H9 (cell line): ENCODE measurements around the gene CYBB. TPM values are rescaled to one million over a fixed set of nuclear protein-coding genes. Genes with fewer than 3 reads are reported as not detected.

Source experiments
- DNase-seq: peaks from one replicate; pipeline ENCODE4 v3.0.0-alpha.2; 2017
- H2AFZ ChIP-seq: one replicate; pipeline ENCODE4 v1.6.1; 2013; ENCODE audit warnings: mild to moderate bottlenecking, low read length, control low read depth, moderate library complexity
- H2AK5ac ChIP-seq: 2 replicates; pipeline ENCODE4 v1.6.1; 2013; ENCODE audit warnings: low read length, control low read depth, mixed read lengths; ENCODE audit not compliant: insufficient read length
- H2BK120ac ChIP-seq: one replicate; pipeline ENCODE4 v1.6.1; 2013; ENCODE audit warnings: low read depth, mild to moderate bottlenecking, low read length, control low read depth, inconsistent platforms; ENCODE audit not compliant: poor library complexity, severe bottlenecking
- H2BK12ac ChIP-seq: 2 replicates; pipeline ENCODE4 v1.6.1; 2013; ENCODE audit warnings: low read length, control low read depth, mixed read lengths, low read depth; ENCODE audit not compliant: insufficient read length
- H2BK15ac ChIP-seq: 2 replicates; pipeline ENCODE4 v1.6.1; 2013; ENCODE audit warnings: low read depth, low read length, control low read depth
- H2BK20ac ChIP-seq: one replicate; pipeline ENCODE4 v1.6.1; 2013; ENCODE audit warnings: low read depth, mild to moderate bottlenecking, low read length, control low read depth, inconsistent platforms; ENCODE audit not compliant: poor library complexity, severe bottlenecking
- H2BK5ac ChIP-seq: 2 replicates; pipeline ENCODE4 v1.6.1; 2013; ENCODE audit warnings: low read length, control low read depth, mixed read lengths; ENCODE audit not compliant: insufficient read length
- H3K14ac ChIP-seq: 2 replicates; pipeline ENCODE4 v1.6.1; 2013; ENCODE audit warnings: low read length, control low read depth; ENCODE audit not compliant: insufficient read depth
- H3K18ac ChIP-seq: 2 replicates; pipeline ENCODE4 v1.6.1; 2013; ENCODE audit warnings: low read depth, mild to moderate bottlenecking, mixed read lengths, low read length, control low read depth; ENCODE audit not compliant: insufficient read length
- H3K23ac ChIP-seq: 2 replicates; pipeline ENCODE4 v1.6.1; 2013; ENCODE audit warnings: low read length, control low read depth, mixed read lengths, low read depth; ENCODE audit not compliant: insufficient read length
- H3K23me2 ChIP-seq: 2 replicates; pipeline ENCODE4 v1.6.1; 2013; ENCODE audit warnings: low read depth, mild to moderate bottlenecking, mixed read lengths, low read length, control low read depth; ENCODE audit not compliant: insufficient read length, poor library complexity, severe bottlenecking
- H3K27ac ChIP-seq: 2 replicates; pipeline ENCODE4 v1.5.1; 2013; ENCODE audit warnings: low read length, control low read depth, mixed read lengths, low read depth; ENCODE audit not compliant: insufficient read length
- H3K27me3 ChIP-seq: 2 replicates; pipeline ENCODE4 v1.6.1; 2013; ENCODE audit warnings: low read length, control low read depth, inconsistent platforms; ENCODE audit not compliant: insufficient read depth
- H3K4ac ChIP-seq: 2 replicates; pipeline ENCODE4 v1.6.1; 2013; ENCODE audit warnings: low read depth, mild to moderate bottlenecking, control low read depth, inconsistent platforms, low read length, moderate library complexity
- H3K4me1 ChIP-seq: 2 replicates; pipeline ENCODE4 v1.6.1; 2013; ENCODE audit warnings: low read length, control low read depth, inconsistent platforms; ENCODE audit not compliant: insufficient read depth
- H3K4me2 ChIP-seq: 2 replicates; pipeline ENCODE4 v1.6.1; 2013; ENCODE audit warnings: low read length, control low read depth, mixed read lengths; ENCODE audit not compliant: insufficient read length, insufficient read depth
- H3K56ac ChIP-seq: 2 replicates; pipeline ENCODE4 v1.6.1; 2013; ENCODE audit warnings: low read depth, mild to moderate bottlenecking, mixed read lengths, low read length, control low read depth; ENCODE audit not compliant: insufficient read length
- H3K79me1 ChIP-seq: 2 replicates; pipeline ENCODE4 v1.6.1; 2013; ENCODE audit warnings: low read depth, mild to moderate bottlenecking, moderate library complexity, low read length, control low read depth, inconsistent platforms; ENCODE audit not compliant: insufficient read depth, poor library complexity, severe bottlenecking
- H3K79me2 ChIP-seq: 2 replicates; pipeline ENCODE4 v1.6.1; 2013; ENCODE audit warnings: low read length, control low read depth, inconsistent platforms; ENCODE audit not compliant: insufficient read depth
- H3K9ac ChIP-seq: 2 replicates; pipeline ENCODE4 v1.6.1; 2013; ENCODE audit warnings: low read length, control low read depth, mixed read lengths; ENCODE audit not compliant: insufficient read length; ENCODE audit errors: extremely low read depth
- H3K9me3 ChIP-seq: one replicate; pipeline ENCODE4 v1.6.1; 2013; ENCODE audit warnings: low read depth, low read length, inconsistent platforms; ENCODE audit not compliant: control insufficient read depth
- H3T11ph ChIP-seq: one replicate; pipeline ENCODE4 v1.6.1; 2013; ENCODE audit warnings: mild to moderate bottlenecking, low read length, control low read depth, inconsistent platforms
- H4K20me1 ChIP-seq: one replicate; pipeline ENCODE4 v1.6.1; 2013; ENCODE audit not compliant: control insufficient read depth, insufficient read length, insufficient read depth
- H4K5ac ChIP-seq: 2 replicates; pipeline ENCODE4 v1.6.1; 2013; ENCODE audit warnings: low read depth, mild to moderate bottlenecking, mixed read lengths, low read length, control low read depth; ENCODE audit not compliant: insufficient read length
- H4K8ac ChIP-seq: replicated peaks from 2 replicates; pipeline ENCODE4 v1.6.1; 2013; ENCODE audit warnings: low read length, control low read depth, mixed read lengths, low read depth; ENCODE audit not compliant: insufficient read length
- H4K91ac ChIP-seq: 2 replicates; pipeline ENCODE4 v1.6.1; 2013; ENCODE audit warnings: low read depth, mild to moderate bottlenecking, moderate library complexity, mixed read lengths, low read length, control low read depth; ENCODE audit not compliant: insufficient read length
- H3K27ac Mint-ChIP-seq, 3 experiments: 2 replicates in 2 of 3; 3 replicates in 1 of 3; pipeline ENCODE4 v1.8.0; 2020 to 2021; ENCODE audit warnings: mixed read lengths in 3 of 3, mild to moderate bottlenecking in 1 of 3, moderate library complexity in 1 of 3
- H3K27me3 Mint-ChIP-seq: 2 replicates; pipeline ENCODE4 v1.8.0; 2021; ENCODE audit warnings: low read depth, mild to moderate bottlenecking, moderate library complexity, mixed read lengths
- H3K36me3 Mint-ChIP-seq, 3 experiments: 2 replicates in 2 of 3; 3 replicates in 1 of 3; pipeline ENCODE4 v1.8.0; 2020 to 2021; ENCODE audit warnings: low read depth in 3 of 3, mixed read lengths in 3 of 3; ENCODE audit not compliant: insufficient read depth in 1 of 3
- H3K4me1 Mint-ChIP-seq, 2 experiments: 2 replicates each; pipeline ENCODE4 v1.8.0; 2020; ENCODE audit warnings: mixed read lengths in 2 of 2
- H3K4me3 Mint-ChIP-seq, 2 experiments: 2 replicates in 1 of 2; 3 replicates in 1 of 2; pipeline ENCODE4 v1.8.0; 2020 to 2021; ENCODE audit warnings: mild to moderate bottlenecking in 2 of 2, mixed read lengths in 2 of 2, moderate library complexity in 1 of 2
- H3K9me3 Mint-ChIP-seq, 2 experiments: 2 replicates in 1 of 2; 3 replicates in 1 of 2; pipeline ENCODE4 v1.8.0; 2020; ENCODE audit warnings: mild to moderate bottlenecking in 2 of 2, mixed read lengths in 2 of 2, moderate library complexity in 1 of 2
- CTCF ChIP-seq: fragments of 200-600 bp; sonication (generic); conservative IDR thresholded peaks from 3 replicates; pipeline ENCODE4 v1.8.0; 2021; ENCODE audit warnings: antibody characterized with exemption, mild to moderate bottlenecking
- WGBS: extraction: QIAGEN DNeasy Blood & Tissue Kit; methylation state at CpG from one replicate; pipeline ENCODE4 v1.1.7; 2013; ENCODE audit warnings: missing lambda C conversion rate, low lambda C conversion rate, mixed read lengths; ENCODE audit not compliant: insufficient read length; ENCODE audit errors: extremely low coverage; 5-methylcytosine and 5-hydroxymethylcytosine counted together
- total RNA-seq: library from RNA; stranded (reverse); gene quantifications from 2 replicates; pipeline ENCODE4 v1.2.1, GENCODE V29; 2021

Gene CYBB
- total RNA-seq, 1 experiment from 2014 or later = 0.07 TPM

GRCh38 chrX:37817579-37817978 is 37.7 kb downstream of the CYBB start:
- H2AFZ ChIP-seq = no peak overlapping the region

More at GRCh38 chrX:37817579-37817978, 37.7 kb downstream of the CYBB start:
- Histone ChIP-seq H3K27ac (no peak overlapping the region), H3K18ac (no peak overlapping the region), H2BK20ac (no peak overlapping the region), H3K4ac (no peak overlapping the region), H2BK15ac (no peak overlapping the region), H3K23ac (no peak overlapping the region), H2BK120ac (no peak overlapping the region), H4K91ac (no peak overlapping the region), H4K5ac (no peak overlapping the region), H3K27me3 (no peaks in the 10 kb centered on the region), H4K20me1 (no peaks in the 10 kb centered on the region), H3T11ph (no peak overlapping the region), H2BK12ac (no peak overlapping the region), H3K4me2 (no peak overlapping the region), H3K14ac (no peak overlapping the region), H3K4me1 (no peaks in the 10 kb centered on the region), H3K79me1 (no peaks in the 10 kb centered on the region), H3K23me2 (no peaks in the 10 kb centered on the region), H4K8ac (no peak overlapping the region), H3K9ac (no peak overlapping the region), H2AK5ac (no peak overlapping the region), H3K9me3 (peaks cover 6% of the 10 kb centered on the region), H3K56ac (no peak overlapping the region), H3K79me2 (no peaks in the 10 kb centered on the region), H2BK5ac (no peak overlapping the region)
- H3K27ac Mint-ChIP-seq = no peak overlapping the region
- H3K4me1 Mint-ChIP-seq = no peaks in the 10 kb centered on the region; a peak in 1 of 4 replicates
- no peaks in the 10 kb centered on the region; a peak in 1 of 7 replicates for H3K36me3 Mint-ChIP-seq
- no peak overlapping the region for H3K4me3 Mint-ChIP-seq
- DNase-seq = no peak
- WGBS = no CpG with 5 or more reads among the region's 3 CpGs
- no peak for TF ChIP-seq CTCF
- peaks cover 48 to 67% of the 10 kb centered on the region in 2 experiments for H3K9me3 Mint-ChIP-seq
- H3K27me3 Mint-ChIP-seq = no peaks in the 10 kb centered on the region
